GM12864 (cell line): Measurements from ENCODE around the gene IGSF3.
A peak's percentile ranks its signal among the peaks of the same experiment; 100 is the strongest.
"Not testable (repeated sequence)": the region's sequence is repeated elsewhere in the genome, so short reads cannot be mapped to it uniquely, and the experiment has no call there.

ENCODE experiments used
- DNase-seq: peaks from one replicate; pipeline ENCODE4 v3.0.0-alpha.2; 2011; ENCODE audit warnings: low read depth
- H3K4me3 ChIP-seq: 2 replicates; pipeline ENCODE4 v1.5.1; 2011; ENCODE audit warnings: mild to moderate bottlenecking, low read depth, low read length, control low read depth
- TF ChIP-seq, protein P1 (sequence below): IDR thresholded peaks from 2 replicates; pipeline ENCODE4 v1.5.1; 2011; ENCODE audit warnings: low read depth, mild to moderate bottlenecking, moderate library complexity, low read length, control low read depth, inconsistent platforms; ENCODE audit errors: missing control alignments

Gene IGSF3

GRCh38 chr1:116606067-116606466, 61.5 kb downstream of the IGSF3 start:
- H3K4me3 ChIP-seq, DNase-seq: not testable (repeated sequence)

GRCh38 chr1:116605315-116605714, 62.2 kb downstream of the IGSF3 start:
- TF ChIP-seq, protein P1, sequence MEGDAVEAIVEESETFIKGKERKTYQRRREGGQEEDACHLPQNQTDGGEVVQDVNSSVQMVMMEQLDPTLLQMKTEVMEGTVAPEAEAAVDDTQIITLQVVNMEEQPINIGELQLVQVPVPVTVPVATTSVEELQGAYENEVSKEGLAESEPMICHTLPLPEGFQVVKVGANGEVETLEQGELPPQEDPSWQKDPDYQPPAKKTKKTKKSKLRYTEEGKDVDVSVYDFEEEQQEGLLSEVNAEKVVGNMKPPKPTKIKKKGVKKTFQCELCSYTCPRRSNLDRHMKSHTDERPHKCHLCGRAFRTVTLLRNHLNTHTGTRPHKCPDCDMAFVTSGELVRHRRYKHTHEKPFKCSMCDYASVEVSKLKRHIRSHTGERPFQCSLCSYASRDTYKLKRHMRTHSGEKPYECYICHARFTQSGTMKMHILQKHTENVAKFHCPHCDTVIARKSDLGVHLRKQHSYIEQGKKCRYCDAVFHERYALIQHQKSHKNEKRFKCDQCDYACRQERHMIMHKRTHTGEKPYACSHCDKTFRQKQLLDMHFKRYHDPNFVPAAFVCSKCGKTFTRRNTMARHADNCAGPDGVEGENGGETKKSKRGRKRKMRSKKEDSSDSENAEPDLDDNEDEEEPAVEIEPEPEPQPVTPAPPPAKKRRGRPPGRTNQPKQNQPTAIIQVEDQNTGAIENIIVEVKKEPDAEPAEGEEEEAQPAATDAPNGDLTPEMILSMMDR: no peak
- H3K4me3 ChIP-seq: no peak overlapping the region
- DNase-seq: no peak

- not testable (repeated sequence) for H3K4me3 ChIP-seq, DNase-seq
Observed at GRCh38 chr1:116604408-116604807, 63.1 kb downstream of the IGSF3 start.

GRCh38 chr1:116603646-116604045, 63.9 kb downstream of the IGSF3 start:
- not testable (repeated sequence) for H3K4me3 ChIP-seq, DNase-seq

- not testable (repeated sequence) for H3K4me3 ChIP-seq, DNase-seq
Observed at GRCh38 chr1:116599369-116599768, 68.2 kb downstream of the IGSF3 start.

DNA sequence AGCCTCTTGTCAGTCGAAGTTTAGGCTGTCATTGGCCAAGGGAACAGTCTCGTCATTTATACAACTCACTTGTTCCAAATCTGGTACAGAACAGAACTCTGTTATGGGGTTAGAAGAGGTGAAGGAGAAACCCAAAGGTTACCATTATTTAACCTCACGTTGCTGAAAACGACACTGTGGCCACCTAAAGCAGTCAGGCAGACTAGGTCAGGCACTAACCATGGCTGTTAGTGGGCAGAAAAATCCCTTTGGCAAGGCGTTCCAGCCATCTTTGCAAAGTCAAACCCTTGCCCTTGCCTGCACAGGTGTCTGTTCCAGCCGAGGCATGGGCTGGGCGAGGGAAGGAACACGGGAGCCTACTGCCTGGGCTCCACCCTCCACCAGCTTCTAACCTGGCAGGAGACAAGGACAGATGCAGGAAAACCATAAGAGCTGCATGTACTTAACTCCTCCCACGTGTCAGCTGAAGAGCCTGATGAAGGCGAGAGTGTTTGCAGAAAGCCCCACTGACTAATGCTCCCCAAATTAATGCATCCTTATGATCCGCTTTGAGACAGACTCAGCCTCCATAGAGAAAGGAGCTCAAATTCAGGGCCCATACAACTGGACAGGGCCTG, 69.0 kb downstream of the IGSF3 start:
- not testable (repeated sequence) for H3K4me3 ChIP-seq, DNase-seq

DNA sequence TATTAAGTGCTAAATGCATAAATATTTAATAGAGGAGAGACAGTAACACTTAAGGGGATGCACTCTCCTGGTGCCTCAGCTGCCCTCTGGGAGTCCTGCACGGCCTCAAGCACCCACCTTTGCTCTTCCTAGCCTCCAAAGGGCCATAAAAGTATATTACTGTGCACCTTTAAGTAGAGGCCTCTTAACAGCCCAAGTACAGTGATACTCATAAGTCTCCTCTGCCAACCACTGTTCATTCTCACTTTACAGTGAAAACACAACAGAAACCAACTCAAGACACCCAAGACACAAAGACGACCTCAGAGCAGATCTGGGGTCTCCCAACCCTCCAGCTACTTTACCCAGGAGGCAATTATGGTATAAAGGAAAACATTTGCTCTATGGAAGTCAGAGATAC, 70.1 kb downstream of the IGSF3 start:
- not testable (repeated sequence) for H3K4me3 ChIP-seq, DNase-seq

DNA sequence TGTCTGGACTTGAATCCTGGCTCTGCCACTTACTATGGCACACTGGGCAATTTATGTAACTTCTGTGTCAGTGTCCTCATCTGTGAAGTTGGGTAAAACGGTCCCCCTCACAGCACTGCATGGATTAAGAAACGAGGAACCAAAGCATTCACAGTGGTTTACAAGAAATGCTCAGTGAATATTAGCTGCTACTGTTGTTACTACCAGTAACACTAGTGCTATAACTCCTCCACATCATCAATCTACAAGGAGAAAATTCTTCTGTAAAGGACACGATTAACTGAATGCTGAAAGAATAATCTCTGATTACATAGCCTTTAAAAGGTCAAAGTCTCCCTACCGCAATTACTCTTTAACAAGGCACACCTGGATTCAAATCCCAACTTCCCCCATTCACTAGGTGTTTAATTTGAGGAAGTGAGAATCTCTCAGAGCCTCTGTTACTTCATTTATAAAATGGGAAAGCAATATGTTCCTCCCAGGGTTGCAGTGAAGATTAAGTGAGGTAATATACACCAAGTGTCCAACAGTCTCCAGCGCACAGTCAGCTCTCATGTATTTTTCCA, 70.7 kb downstream of the IGSF3 start:
- DNase-seq, H3K4me3 ChIP-seq: not testable (repeated sequence)

DNA sequence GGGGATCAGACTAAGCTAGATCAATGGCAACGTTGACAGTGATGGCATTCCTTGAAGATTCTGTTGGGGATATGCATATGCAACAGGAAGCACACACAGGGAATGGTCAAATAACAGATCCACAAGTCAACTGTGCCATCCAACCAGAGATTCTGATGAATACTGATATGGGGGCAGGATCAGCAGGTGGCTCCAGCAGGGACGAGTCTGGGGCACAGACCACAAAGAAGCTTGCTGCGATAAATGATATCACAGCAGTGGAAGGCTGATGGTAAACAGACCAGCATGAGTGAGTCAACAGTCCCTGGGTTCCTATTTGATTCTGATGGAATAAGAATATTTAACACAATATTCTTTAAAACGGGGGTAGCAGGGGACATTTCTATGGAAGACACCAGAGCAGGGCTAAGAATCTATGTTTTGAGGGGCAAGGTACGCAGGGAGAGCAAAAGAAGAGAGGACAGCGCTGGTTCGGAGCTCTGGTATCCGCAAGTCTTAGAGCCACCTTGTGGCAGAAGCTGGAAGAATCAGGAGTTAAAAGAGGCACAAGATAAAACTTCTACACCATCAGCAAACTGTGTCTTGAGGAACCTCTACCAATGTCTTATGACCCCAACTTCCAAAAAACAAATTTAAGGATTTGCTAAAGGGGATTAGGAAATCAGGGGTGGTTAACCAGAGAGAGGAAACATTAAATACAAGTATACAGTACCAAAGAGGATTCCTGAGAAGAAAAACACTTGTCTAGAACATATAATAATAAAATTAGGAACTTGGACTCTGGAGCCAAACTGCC, 71.4 kb downstream of the IGSF3 start:
- TF ChIP-seq, protein P1: peak; percentile 64
- DNase-seq: not testable (repeated sequence)

GRCh38 chr1:116595065-116595840, 72.3 kb downstream of the IGSF3 start:
- TF ChIP-seq, protein P1: peak; percentile 35
- DNase-seq, H3K4me3 ChIP-seq: not testable (repeated sequence)

More for the DNA sequence above, 71.4 kb downstream of the IGSF3 start:
- not testable (repeated sequence) for H3K4me3 ChIP-seq

GRCh38 chr1:116593977-116594376, 73.6 kb downstream of the IGSF3 start:
- not testable (repeated sequence) for DNase-seq

GRCh38 chr1:116593401-116593800, 74.1 kb downstream of the IGSF3 start:
- not testable (repeated sequence) for DNase-seq, H3K4me3 ChIP-seq

More at GRCh38 chr1:116593977-116594376, 73.6 kb downstream of the IGSF3 start:
- not testable (repeated sequence) for H3K4me3 ChIP-seq

DNA sequence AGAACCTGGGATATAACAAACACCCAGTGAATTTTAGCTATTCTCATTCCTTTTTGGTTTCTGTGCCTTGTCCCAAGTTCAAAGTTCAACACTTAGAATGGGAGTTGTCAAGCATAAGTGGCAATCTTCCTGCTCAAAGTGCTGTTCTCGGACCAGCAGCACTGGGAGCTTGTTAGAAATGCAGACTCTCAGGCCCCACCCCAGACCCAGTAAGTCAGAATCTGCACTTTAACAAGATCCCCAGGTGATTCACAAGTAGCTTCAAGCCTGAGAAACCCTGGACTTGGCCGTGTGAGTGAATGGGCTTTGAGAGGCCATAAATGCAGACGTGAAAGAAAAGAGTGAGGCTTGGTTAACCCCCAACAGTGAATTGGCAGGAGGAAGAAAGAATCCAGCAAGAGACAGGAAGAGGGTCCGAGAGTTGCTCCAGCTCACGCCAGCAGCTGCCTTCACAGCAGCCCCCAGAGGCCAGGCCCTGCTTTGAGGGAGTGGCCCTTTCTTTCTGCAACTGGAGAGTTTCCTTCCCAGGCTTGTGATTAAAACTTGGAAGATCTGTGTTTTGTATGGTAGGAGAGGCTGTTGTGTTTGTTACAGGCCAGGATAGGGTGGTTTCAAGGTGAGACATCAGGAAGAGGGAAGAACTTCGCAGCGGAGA, 75.5 kb downstream of the IGSF3 start:
- H3K4me3 ChIP-seq, DNase-seq: not testable (repeated sequence)
